IgD-negative memory B cell (primary cell): ENCODE results near the gene CCSER1. TPM values are rescaled to one million over a fixed set of nuclear protein-coding genes. Genes with fewer than 3 reads are reported as not detected.
"Not testable (repeated sequence)": the region's sequence is repeated elsewhere in the genome, so short reads cannot be mapped to it uniquely, and the experiment has no call there.

Experiments used
- H3K27ac Mint-ChIP-seq, 3 donors: one replicate each; pipeline ENCODE4 v1.8.0; 2020 to 2022; ENCODE audit warnings: mild to moderate bottlenecking in 3 of 3, mixed read lengths in 3 of 3, moderate library complexity in 1 of 3
- H3K27me3 Mint-ChIP-seq: one replicate; pipeline ENCODE4 v1.8.0; 2021; ENCODE audit warnings: mixed read lengths
- H3K36me3 Mint-ChIP-seq: one replicate; pipeline ENCODE4 v1.8.0; 2020; ENCODE audit warnings: mild to moderate bottlenecking, mixed read lengths
- H3K4me1 Mint-ChIP-seq, 3 donors: one replicate each; pipeline ENCODE4 v1.8.0; 2020 to 2022; ENCODE audit warnings: mixed read lengths in 3 of 3, mild to moderate bottlenecking in 1 of 3
- H3K4me3 Mint-ChIP-seq, 4 donors: one replicate each; pipeline ENCODE4 v1.8.0; 2020 to 2022; ENCODE audit warnings: mild to moderate bottlenecking in 4 of 4, mixed read lengths in 4 of 4, moderate library complexity in 3 of 4
- H3K9me3 Mint-ChIP-seq, 3 donors: one replicate each; pipeline ENCODE4 v1.8.0; 2020 to 2021; ENCODE audit warnings: mixed read lengths in 3 of 3, mild to moderate bottlenecking in 1 of 3
- polyA plus RNA-seq: library from polyadenylated mRNA; unstranded; fragments of 300-500 nt; fragmentation: Illumina TruSeq; gene quantifications from one replicate; pipeline ENCODE4 v1.2.3, GENCODE V29; 2021

The CCSER1 gene
- polyA plus RNA-seq, 1 donor from 2014 or later, result 4.7 TPM

DNA sequence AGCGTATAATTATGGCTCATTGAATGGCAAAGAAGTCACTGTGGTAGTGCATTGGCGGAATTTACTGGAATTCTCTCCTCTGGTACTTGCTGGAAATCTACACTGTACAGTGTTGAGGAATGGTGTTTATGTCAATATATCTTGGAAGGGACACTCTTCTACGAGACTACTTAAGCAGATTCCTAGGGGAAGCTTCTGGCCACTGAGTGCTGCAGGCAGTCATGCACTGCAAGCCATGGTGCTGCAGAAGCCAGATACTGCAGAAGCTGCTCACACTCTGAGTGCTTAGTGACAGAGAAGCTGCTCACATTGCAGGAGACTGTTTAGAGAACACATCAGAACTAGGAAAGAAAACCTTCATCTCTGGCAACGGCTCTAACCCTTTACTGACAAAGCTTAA lies 725.0 kb downstream of the CCSER1 start:
- Mint-ChIP-seq H3K36me3 (no peaks in the 10 kb centered on the region), H3K27me3 (no peaks in the 10 kb centered on the region), H3K4me1 (peaks cover 0 to 2% (median 0%) of the 10 kb centered on the region in 3 donors), H3K4me3 (no peak overlapping the region), H3K9me3 (peaks cover 0 to 3% (median 2%) of the 10 kb centered on the region in 3 donors), H3K27ac (peak overlapping the region in 1 of 3 donors; percentile 73)

DNA sequence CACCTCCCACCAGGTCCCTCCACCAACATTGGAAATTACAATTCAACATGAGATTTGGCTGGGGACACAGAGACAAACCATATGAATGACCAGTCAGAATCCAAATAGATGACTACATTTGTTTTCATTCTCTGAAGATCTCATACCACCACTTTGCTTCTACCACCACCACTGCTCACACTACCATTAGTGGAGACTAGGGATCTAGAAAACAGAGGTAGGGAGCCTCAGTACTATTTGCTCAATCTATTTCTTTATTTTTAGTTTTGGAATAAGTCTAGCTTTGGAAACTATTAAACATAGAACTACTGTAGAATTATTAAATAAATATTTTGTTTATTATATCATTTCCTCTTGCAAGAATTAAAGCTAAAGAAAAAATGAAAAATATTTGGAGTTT lies 727.9 kb downstream of the CCSER1 start:
- Mint-ChIP-seq H3K27ac (no peak overlapping the region), H3K36me3 (no peaks in the 10 kb centered on the region), H3K4me1 (peaks cover 0 to 2% (median 0%) of the 10 kb centered on the region in 3 donors), H3K4me3 (no peak overlapping the region), H3K27me3 (no peaks in the 10 kb centered on the region), H3K9me3 (peaks cover 0 to 2% (median 0%) of the 10 kb centered on the region in 3 donors)

- no peak overlapping the region for H3K4me3 Mint-ChIP-seq
- H3K4me1 Mint-ChIP-seq, result peaks cover 0 to 2% (median 0%) of the 10 kb centered on the region in 3 donors
- no peak overlapping the region for H3K27ac Mint-ChIP-seq
- no peaks in the 10 kb centered on the region for H3K27me3 Mint-ChIP-seq
- H3K36me3 Mint-ChIP-seq, result no peaks in the 10 kb centered on the region
- peaks cover 0 to 2% (median 0%) of the 10 kb centered on the region in 3 donors for H3K9me3 Mint-ChIP-seq
Observed at GRCh38 chr4:90857081-90857820, 730.1 kb downstream of the CCSER1 start.

DNA sequence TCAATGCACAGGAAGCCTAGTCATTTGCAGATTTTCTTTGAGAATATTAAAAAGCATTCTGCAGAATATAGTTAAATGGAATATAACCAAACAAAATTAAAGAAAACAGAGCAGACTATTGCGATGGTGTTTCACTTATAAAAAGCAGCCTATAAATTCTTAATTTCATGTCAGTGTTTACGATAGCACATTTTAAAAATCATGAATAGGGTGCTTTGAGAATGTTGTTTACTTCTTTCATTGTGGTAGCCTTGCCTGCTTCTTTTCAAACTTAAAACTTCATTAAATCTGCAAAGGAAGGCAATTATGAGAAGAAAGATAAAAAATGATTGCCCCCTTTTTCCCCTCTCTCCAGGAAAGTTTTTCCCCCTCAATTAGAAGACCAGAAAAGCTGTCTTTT lies 748.6 kb downstream of the CCSER1 start:
- Mint-ChIP-seq H3K4me3 (no peak overlapping the region), H3K27ac (no peak overlapping the region), H3K27me3 (no peaks in the 10 kb centered on the region), H3K36me3 (peaks cover 3% of the 10 kb centered on the region), H3K4me1 (no peaks in the 10 kb centered on the region), H3K9me3 (peaks cover 4 to 7% (median 7%) of the 10 kb centered on the region in 3 donors)

- Mint-ChIP-seq H3K4me3 (no peak overlapping the region), H3K4me1 (no peaks in the 10 kb centered on the region), H3K9me3 (peaks cover 4 to 7% (median 7%) of the 10 kb centered on the region in 3 donors), H3K27ac (no peak overlapping the region), H3K36me3 (peaks cover 3% of the 10 kb centered on the region), H3K27me3 (no peaks in the 10 kb centered on the region)
Observed at GRCh38 chr4:90876296-90876695, 749.1 kb downstream of the CCSER1 start.

- Mint-ChIP-seq H3K36me3 (peaks cover 3% of the 10 kb centered on the region), H3K9me3 (peaks cover 0 to 1% (median under 1%) of the 10 kb centered on the region in 3 donors), H3K4me1 (peaks cover 0 to 1% (median 0%) of the 10 kb centered on the region in 3 donors), H3K4me3 (no peak overlapping the region), H3K27ac (no peak overlapping the region), H3K27me3 (no peaks in the 10 kb centered on the region)
Observed at GRCh38 chr4:90883519-90883918, 756.3 kb downstream of the CCSER1 start.

GRCh38 chr4:90888571-90888970 lies 761.4 kb downstream of the CCSER1 start:
- Mint-ChIP-seq H3K27me3 (no peaks in the 10 kb centered on the region), H3K4me3 (no peak overlapping the region), H3K4me1 (no peaks in the 10 kb centered on the region), H3K36me3 (peaks cover 3% of the 10 kb centered on the region), H3K9me3 (peaks cover 0 to 2% (median 0%) of the 10 kb centered on the region in 3 donors), H3K27ac (no peak overlapping the region)

- peaks cover 0 to 2% (median 0%) of the 10 kb centered on the region in 3 donors for H3K9me3 Mint-ChIP-seq
- H3K36me3 Mint-ChIP-seq, result peaks cover 3% of the 10 kb centered on the region
- no peak overlapping the region for H3K4me3 Mint-ChIP-seq
- no peak overlapping the region for H3K27ac Mint-ChIP-seq
- no peaks in the 10 kb centered on the region for H3K27me3 Mint-ChIP-seq
- no peaks in the 10 kb centered on the region for H3K4me1 Mint-ChIP-seq
Observed at GRCh38 chr4:90889171-90889570, 762.0 kb downstream of the CCSER1 start.

- H3K27me3 Mint-ChIP-seq, H3K27ac Mint-ChIP-seq, H3K36me3 Mint-ChIP-seq, H3K4me1 Mint-ChIP-seq, H3K4me3 Mint-ChIP-seq: not testable (repeated sequence)
- H3K9me3 Mint-ChIP-seq, result peaks cover 9 to 28% (median 11%) of the 10 kb centered on the region in 3 donors
Observed at GRCh38 chr4:90903413-90903812, 776.2 kb downstream of the CCSER1 start.

DNA sequence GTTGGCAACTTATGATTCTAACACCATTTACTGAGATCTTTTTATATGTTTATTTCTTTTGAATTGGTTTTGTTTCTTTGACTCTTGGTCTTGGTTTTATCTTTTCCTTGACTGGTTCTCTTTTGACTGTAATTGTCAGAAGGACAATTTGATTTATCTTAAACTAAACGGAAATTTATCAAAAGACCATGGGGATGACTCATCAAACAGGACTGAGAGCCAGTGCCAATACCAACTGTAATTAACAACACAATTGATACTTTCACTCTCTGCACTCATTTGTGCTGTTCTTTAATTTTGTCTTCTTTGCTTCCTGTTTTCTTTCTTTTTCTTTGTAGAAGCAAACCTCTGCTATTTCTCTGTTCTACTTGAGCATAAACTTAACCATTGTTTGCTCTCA lies 776.8 kb downstream of the CCSER1 start:
- peak overlapping the region in 1 of 3 donors; percentile 61 for H3K27ac Mint-ChIP-seq
- no peak overlapping the region for H3K4me3 Mint-ChIP-seq
- peaks cover 5% of the 10 kb centered on the region for H3K36me3 Mint-ChIP-seq
- no peaks in the 10 kb centered on the region for H3K4me1 Mint-ChIP-seq
- H3K9me3 Mint-ChIP-seq, result peaks cover 7 to 23% (median 9%) of the 10 kb centered on the region in 3 donors
- no peaks in the 10 kb centered on the region for H3K27me3 Mint-ChIP-seq

DNA sequence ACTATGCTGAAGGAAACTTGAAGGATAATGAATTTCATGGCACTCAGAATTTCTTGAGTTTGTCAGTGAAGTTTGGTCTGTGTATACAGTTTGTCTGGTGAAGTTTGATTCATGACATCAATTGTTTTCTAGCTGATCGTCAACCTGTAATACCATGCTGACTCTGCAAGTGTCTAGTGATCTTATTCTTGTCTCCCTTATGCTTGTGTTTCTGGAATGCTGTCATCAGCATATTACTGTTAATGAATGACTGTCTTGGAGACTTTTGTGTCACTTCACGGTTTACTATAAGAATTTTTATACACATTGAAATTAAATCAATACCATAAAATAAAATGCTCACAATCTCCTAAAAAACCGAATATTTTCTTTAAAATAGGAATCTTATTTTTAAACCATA lies 779.0 kb downstream of the CCSER1 start:
- Mint-ChIP-seq H3K4me1 (no peaks in the 10 kb centered on the region), H3K36me3 (peaks cover 4% of the 10 kb centered on the region), H3K4me3 (no peak overlapping the region), H3K27me3 (no peaks in the 10 kb centered on the region), H3K9me3 (peaks cover 4 to 13% (median 4%) of the 10 kb centered on the region in 3 donors), H3K27ac (no peak overlapping the region)

GRCh38 chr4:90911724-90912434 lies 784.7 kb downstream of the CCSER1 start:
- H3K36me3 Mint-ChIP-seq, H3K27ac Mint-ChIP-seq, H3K4me3 Mint-ChIP-seq, H3K4me1 Mint-ChIP-seq, H3K27me3 Mint-ChIP-seq: not testable (repeated sequence)
- peaks cover 2 to 12% (median 9%) of the 10 kb centered on the region in 3 donors for H3K9me3 Mint-ChIP-seq

DNA sequence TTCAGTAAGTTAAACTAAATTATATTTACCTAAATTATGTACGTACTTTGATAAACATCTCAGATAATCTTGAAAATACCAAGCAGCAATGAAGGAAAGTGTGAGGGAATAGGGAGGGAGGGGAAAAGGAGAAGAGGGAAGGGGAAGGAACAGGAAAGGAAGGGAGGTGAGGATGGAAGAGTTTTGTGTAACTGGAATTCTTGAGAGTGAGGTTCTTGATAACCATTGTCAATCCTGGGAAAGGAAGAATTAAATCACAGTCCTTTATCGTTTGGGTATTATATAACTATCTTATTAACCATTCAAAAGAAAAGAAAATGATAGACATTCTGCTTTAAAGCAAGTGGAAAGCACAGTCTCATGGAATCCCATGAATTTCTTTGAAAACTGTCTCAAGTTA lies 795.0 kb downstream of the CCSER1 start:
- no peaks in the 10 kb centered on the region for H3K4me1 Mint-ChIP-seq
- H3K4me3 Mint-ChIP-seq, result no peak overlapping the region
- no peaks in the 10 kb centered on the region for H3K27me3 Mint-ChIP-seq
- H3K9me3 Mint-ChIP-seq, result no peaks in the 10 kb centered on the region
- H3K27ac Mint-ChIP-seq, result no peak overlapping the region
- no peaks in the 10 kb centered on the region for H3K36me3 Mint-ChIP-seq

DNA sequence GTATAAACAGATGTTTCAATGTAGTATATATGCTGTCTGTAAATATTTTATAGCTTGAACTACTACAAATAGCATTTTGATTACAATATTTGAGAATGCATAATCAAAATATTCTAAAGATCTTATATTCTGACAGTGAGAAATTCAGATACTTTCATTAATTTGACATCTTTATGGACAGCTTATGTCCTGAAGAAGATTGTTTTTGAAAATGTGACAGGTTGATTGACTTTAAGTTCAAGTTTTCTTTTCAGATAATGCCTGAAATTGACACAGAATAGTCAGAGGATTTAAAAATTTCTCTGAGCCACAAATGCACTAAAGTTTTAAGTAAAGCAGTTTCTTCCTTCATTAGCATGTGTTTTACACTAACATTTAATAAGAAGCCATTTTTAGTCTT lies 799.8 kb downstream of the CCSER1 start:
- H3K27me3 Mint-ChIP-seq, result no peaks in the 10 kb centered on the region
- H3K4me3 Mint-ChIP-seq, result no peak overlapping the region
- H3K9me3 Mint-ChIP-seq, result no peaks in the 10 kb centered on the region
- H3K4me1 Mint-ChIP-seq, result no peaks in the 10 kb centered on the region
- H3K27ac Mint-ChIP-seq, result no peak overlapping the region
- H3K36me3 Mint-ChIP-seq, result peaks cover 1% of the 10 kb centered on the region

- H3K27ac Mint-ChIP-seq, result no peak overlapping the region
- H3K27me3 Mint-ChIP-seq, result peaks cover 1% of the 10 kb centered on the region
- peaks cover 2% of the 10 kb centered on the region for H3K36me3 Mint-ChIP-seq
- H3K9me3 Mint-ChIP-seq, result peaks cover 0 to 2% (median 0%) of the 10 kb centered on the region in 3 donors
- no peak overlapping the region for H3K4me3 Mint-ChIP-seq
- H3K4me1 Mint-ChIP-seq, result no peaks in the 10 kb centered on the region
Observed at GRCh38 chr4:90943311-90943710, 816.1 kb downstream of the CCSER1 start.
